Ecto neural progenitor cell (in vitro differentiated cells): Measurements from ENCODE around the gene SPATA13.
"Not testable (repeated sequence)": the region's sequence is repeated elsewhere in the genome, so short reads cannot be mapped to it uniquely, and the experiment has no call there.

Source experiments
- DNase-seq: peaks from one replicate; pipeline ENCODE4 v3.0.0-alpha.2; 2018; ENCODE audit warnings: low spot score

Gene SPATA13

DNA sequence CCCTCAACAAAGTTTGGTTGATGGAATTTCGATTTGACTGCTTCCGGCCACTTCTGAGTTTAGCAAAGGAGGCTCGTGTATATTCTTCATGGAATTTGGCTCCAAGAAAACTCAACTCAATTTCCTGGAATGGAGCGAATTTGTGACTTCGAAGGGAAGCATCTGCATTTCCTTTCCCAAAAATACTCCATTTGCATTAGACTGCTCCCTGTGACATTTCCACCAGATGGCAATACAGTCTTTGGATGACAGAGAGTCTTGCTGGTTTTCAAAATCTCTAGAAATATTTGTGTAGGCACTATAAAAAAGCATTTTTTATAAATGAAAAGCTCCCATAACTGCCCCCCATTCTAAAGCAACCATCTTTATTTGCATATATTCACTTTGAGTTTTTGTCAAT lies 152.9 kb downstream of the SPATA13 start:
- DNase-seq, result no peak

GRCh38 chr13:24317835-24318234 lies 157.3 kb downstream of the SPATA13 start:
- not testable (repeated sequence) for DNase-seq

- not testable (repeated sequence) for DNase-seq
These were observed 158.4 kb downstream of the SPATA13 start for GRCh38 chr13:24318878-24319277.

DNA sequence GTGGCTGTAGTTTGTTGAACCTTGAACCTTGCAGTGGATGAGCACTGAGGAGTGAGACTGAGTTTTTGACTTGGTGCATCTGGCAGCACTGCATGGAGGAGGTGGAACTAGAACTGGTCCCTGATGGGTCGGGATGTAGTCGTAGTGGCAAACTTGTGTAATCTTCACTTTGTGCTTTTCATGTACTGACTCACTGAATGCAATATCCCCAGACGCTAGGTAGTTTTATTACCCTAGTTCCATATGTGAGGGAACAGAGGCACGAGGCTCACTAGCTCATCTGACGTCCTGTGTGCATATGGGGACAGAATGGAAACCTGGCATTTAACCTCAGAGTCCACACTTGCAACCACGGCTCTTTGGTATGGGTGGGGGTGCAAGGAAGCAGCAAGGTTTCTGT lies 159.1 kb downstream of the SPATA13 start:
- not testable (repeated sequence) for DNase-seq

DNA sequence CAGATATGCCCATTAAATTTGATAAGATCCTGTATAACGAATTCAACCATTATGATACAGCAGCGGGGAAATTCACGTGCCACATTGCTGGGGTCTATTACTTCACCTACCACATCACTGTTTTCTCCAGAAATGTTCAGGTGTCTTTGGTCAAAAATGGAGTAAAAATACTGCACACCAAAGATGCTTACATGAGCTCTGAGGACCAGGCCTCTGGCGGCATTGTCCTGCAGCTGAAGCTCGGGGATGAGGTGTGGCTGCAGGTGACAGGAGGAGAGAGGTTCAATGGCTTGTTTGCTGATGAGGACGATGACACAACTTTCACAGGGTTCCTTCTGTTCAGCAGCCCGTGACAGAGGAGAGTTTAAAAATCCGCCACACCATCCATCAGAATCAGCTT lies 160.9 kb downstream of the SPATA13 start:
- not testable (repeated sequence) for DNase-seq

GRCh38 chr13:24322470-24322869 lies 161.9 kb downstream of the SPATA13 start:
- DNase-seq, result not testable (repeated sequence)

GRCh38 chr13:24323036-24323738 lies 162.7 kb downstream of the SPATA13 start:
- DNase-seq, result no peak

DNA sequence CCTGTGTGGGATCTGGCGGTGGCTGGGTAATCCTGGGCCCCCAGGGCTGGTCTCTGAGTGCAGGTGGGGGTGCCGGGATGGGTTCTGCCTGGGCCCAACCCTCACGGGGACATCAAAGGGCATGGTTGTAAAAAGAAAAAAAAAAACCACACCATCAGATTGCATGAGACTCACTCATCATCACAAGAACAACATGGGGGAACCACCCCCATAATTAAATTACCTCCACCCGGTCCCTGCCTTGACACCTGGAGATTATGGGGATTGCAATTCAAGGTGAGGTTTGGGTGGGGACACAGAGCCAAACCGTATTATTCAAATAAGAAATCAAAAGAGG lies 163.2 kb downstream of the SPATA13 start:
- no peak for DNase-seq

DNA sequence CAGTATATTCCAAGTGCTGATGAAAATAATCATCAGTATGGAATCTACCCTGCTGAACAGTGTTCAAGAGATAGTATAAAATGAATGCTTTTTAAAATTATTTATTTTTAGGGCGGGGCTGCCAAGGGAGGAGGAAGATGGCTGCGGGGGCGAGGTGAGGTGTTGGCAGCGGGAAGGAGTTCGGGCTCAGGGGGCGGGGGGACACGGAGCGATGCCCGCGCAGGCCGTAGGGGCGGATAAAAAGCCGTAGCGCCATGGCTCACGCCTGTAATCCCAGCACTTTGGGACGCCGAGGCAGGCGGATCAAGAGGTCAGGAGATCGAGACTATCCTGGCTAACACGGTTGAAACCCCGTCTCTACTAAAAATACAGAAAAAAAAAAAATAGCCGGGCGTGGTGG lies 167.1 kb downstream of the SPATA13 start:
- DNase-seq, result not testable (repeated sequence)

DNA sequence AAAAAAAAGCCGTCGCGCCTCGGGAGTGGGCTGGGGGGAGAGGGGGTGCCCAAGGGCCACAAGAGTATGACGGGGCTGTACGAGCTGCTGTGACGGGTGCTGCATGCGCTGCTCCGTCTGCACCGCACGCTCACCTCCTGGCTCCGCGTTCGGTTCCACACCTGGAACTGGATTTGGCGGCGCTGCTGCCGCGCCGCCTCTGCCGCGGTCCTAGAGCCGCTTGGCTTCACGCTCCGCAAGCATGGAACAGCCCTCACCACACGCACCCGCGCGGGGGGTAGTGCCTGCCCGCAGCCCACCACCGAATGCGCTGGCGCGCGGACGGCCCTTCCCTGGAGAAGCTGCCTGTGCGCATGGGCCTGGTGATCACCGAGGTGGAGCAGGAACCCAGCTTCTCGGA lies 167.6 kb downstream of the SPATA13 start:
- no peak for DNase-seq

GRCh38 chr13:24338721-24339120 lies 178.2 kb downstream of the SPATA13 start:
- no peak for DNase-seq

- DNase-seq, result no peak
These were observed 179.6 kb downstream of the SPATA13 start for GRCh38 chr13:24339937-24340607.

DNA sequence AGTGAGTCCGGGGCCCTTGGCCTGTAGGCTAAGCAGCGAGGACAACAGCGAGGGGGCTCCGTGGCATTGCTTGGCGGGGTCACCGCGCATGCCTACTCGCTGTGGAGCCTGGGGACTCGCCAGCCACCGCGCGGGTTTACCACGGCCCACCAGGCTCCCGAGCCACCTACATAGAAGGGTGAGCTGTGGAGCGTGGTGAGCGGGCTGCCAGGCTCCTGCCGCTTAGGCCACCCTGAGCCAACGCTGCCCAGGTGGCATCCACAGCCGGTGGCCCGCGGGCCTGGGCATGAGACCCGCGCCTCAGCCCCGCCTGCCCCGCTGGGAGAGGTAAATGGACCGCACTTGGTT lies 180.1 kb downstream of the SPATA13 start:
- no peak for DNase-seq

- no peak for DNase-seq
These were observed 180.9 kb downstream of the SPATA13 start for GRCh38 chr13:24341439-24341838.

GRCh38 chr13:24348385-24348784 lies 187.9 kb downstream of the SPATA13 start:
- no peak for DNase-seq

- no peak for DNase-seq
These were observed 188.4 kb downstream of the SPATA13 start for GRCh38 chr13:24348797-24349515.

DNA sequence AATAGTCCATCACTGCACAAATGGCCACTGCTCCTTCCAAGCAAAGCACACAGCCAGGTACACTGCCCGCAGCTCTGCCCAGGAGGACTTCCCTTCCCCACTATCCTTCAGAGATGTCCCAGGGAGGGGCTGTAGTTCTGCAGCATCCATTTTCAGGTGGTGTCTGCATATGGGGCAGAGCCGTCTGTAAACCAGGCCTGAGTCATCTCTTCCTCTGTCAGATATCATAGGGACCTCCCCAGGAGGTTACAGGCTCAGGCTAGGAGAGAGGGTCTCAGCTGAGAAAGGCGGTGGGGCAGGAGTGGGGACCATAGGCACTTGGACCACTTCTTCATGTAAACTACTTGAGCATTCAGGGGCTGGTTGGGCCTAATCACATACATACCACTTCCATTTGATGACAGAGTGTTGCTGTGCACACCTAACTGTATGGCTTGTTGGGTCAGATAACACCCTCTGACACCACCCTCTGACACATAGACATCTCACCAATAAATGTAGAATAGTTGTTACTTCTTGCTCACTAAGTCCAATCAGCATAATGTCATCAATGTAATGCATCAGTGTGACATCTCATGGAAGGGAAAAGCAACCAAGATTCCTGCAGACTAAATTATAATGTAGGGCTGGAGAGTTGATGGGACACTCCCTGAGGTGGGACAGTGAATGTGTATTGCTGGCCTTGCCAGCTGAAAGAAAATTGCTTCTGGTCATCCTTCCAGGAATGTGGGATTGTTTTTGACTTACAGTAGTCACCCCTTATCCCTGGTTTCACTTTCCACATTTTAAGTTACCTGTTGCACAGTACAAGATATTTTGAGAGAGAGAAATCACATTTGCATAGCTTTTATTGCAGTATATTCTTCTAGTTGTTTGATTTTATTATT lies 189.5 kb downstream of the SPATA13 start:
- not testable (repeated sequence) for DNase-seq

GRCh38 chr13:24351423-24351822 lies 190.9 kb downstream of the SPATA13 start:
- no peak for DNase-seq

- no peak for DNase-seq
These were observed 193.2 kb downstream of the SPATA13 start for GRCh38 chr13:24353736-24354135.

- DNase-seq, result no peak
These were observed 194.6 kb downstream of the SPATA13 start for GRCh38 chr13:24355103-24355502.

DNA sequence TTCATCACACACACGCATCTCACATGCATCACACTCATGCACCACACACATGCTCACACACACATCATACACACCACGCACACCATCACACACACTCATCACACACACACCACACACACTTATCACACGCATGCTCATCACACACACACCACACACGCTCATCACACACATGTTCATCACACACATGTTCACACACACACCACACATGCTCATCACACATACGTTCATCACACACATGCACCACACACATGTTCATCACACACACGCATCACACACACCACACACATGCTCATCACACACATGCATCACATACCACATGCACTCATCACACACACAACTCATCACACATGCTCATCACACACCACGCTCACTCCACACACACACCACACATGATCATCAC lies 195.8 kb downstream of the SPATA13 start:
- no peak for DNase-seq
